Mesenchymal stem cell (in vitro differentiated cells and primary cell): ENCODE measurements around the gene CDH10.

Source experiments
- DNase-seq: peaks from one replicate; pipeline ENCODE4 v3.0.0-alpha.2; 2013
- H2AFZ ChIP-seq: one replicate; pipeline ENCODE4 v1.6.1; 2013; ENCODE audit warnings: low read depth, mild to moderate bottlenecking, control low read depth, inconsistent platforms, low read length, moderate library complexity
- H2AK5ac ChIP-seq: 2 replicates; pipeline ENCODE4 v1.6.1; 2013; ENCODE audit warnings: low read length, moderate library complexity, mild to moderate bottlenecking, inconsistent platforms; ENCODE audit not compliant: severe bottlenecking
- H2BK120ac ChIP-seq: one replicate; pipeline ENCODE4 v1.6.1; 2013; ENCODE audit warnings: low read depth, mild to moderate bottlenecking, inconsistent platforms, low read length, moderate library complexity
- H2BK12ac ChIP-seq, 2 experiments: one replicate each; pipeline ENCODE4 v1.6.1; 2013; ENCODE audit warnings: inconsistent platforms in 2 of 2, low read length in 2 of 2, mild to moderate bottlenecking in 2 of 2, moderate library complexity in 2 of 2, control low read depth in 1 of 2
- H2BK15ac ChIP-seq: one replicate; pipeline ENCODE4 v1.6.1; 2013; ENCODE audit warnings: mild to moderate bottlenecking, low read depth, inconsistent platforms; ENCODE audit not compliant: poor library complexity, severe bottlenecking
- H2BK5ac ChIP-seq: 2 replicates; pipeline ENCODE4 v1.6.1; 2013; ENCODE audit warnings: low read depth, mild to moderate bottlenecking, low read length, control low read depth, inconsistent platforms; ENCODE audit not compliant: poor library complexity, severe bottlenecking
- H3K14ac ChIP-seq, 2 experiments: one replicate each; pipeline ENCODE4 v1.6.1; 2013; ENCODE audit warnings: inconsistent platforms in 2 of 2, low read length in 2 of 2, control low read depth in 1 of 2, mild to moderate bottlenecking in 1 of 2, moderate library complexity in 1 of 2
- H3K18ac ChIP-seq, 2 experiments: one replicate each; pipeline ENCODE4 v1.6.1; 2013; ENCODE audit warnings: inconsistent platforms in 2 of 2, low read length in 2 of 2, control low read depth in 1 of 2, low read depth in 1 of 2, mild to moderate bottlenecking in 1 of 2
- H3K23ac ChIP-seq, 2 experiments: one replicate each; pipeline ENCODE4 v1.6.1; 2013; ENCODE audit warnings: inconsistent platforms in 2 of 2, low read length in 2 of 2, mild to moderate bottlenecking in 2 of 2, moderate library complexity in 2 of 2, control low read depth in 1 of 2
- H3K27ac ChIP-seq: 2 replicates; pipeline ENCODE4 v1.5.1; 2013; ENCODE audit warnings: mild to moderate bottlenecking, moderate library complexity, low read length, control low read depth, inconsistent platforms; ENCODE audit not compliant: poor library complexity, severe bottlenecking
- H3K27me3 ChIP-seq, 2 experiments: 2 replicates each; pipeline versions ENCODE4 v1.6.1 to v1.7.0; 2013; ENCODE audit warnings: low read length in 2 of 2, mild to moderate bottlenecking in 2 of 2, moderate library complexity in 2 of 2, control low read depth in 1 of 2, inconsistent platforms in 1 of 2; ENCODE audit not compliant: control insufficient read depth in 1 of 2, insufficient read depth in 1 of 2
- H3K36me3 ChIP-seq, 2 experiments: 2 replicates each; pipeline versions ENCODE4 v1.6.1 to v1.7.0; 2013; ENCODE audit warnings: low read length in 2 of 2, control low read depth in 1 of 2, inconsistent platforms in 1 of 2, low read depth in 1 of 2, mild to moderate bottlenecking in 1 of 2; ENCODE audit not compliant: insufficient read depth in 2 of 2, control insufficient read depth in 1 of 2
- H3K4ac ChIP-seq, 2 experiments: one replicate each; pipeline ENCODE4 v1.6.1; 2013; ENCODE audit warnings: inconsistent platforms in 2 of 2, low read length in 2 of 2, mild to moderate bottlenecking in 2 of 2, moderate library complexity in 2 of 2, control low read depth in 1 of 2, low read depth in 1 of 2
- H3K4me1 ChIP-seq: 2 replicates; pipeline ENCODE4 v1.6.1; 2013; ENCODE audit warnings: low read depth, low read length, control low read depth; ENCODE audit not compliant: control insufficient read depth, insufficient read depth
- H3K4me2 ChIP-seq: 2 replicates; pipeline ENCODE4 v1.6.1; 2013; ENCODE audit warnings: low read length, mild to moderate bottlenecking, inconsistent platforms; ENCODE audit not compliant: poor library complexity, severe bottlenecking
- H3K4me3 ChIP-seq, 2 experiments: 2 replicates each; pipeline versions ENCODE4 v1.5.1 to v1.7.0; 2013; ENCODE audit warnings: low read length in 2 of 2, mild to moderate bottlenecking in 2 of 2, control low read depth in 1 of 2, low read depth in 1 of 2; ENCODE audit not compliant: insufficient read depth in 1 of 2
- H3K79me1 ChIP-seq: replicated peaks from 2 replicates; pipeline ENCODE4 v1.6.1; 2013; ENCODE audit warnings: mild to moderate bottlenecking, control low read depth, low read length, inconsistent platforms; ENCODE audit not compliant: poor library complexity, severe bottlenecking
- H3K9ac ChIP-seq: 2 replicates; pipeline ENCODE4 v1.7.0; 2013; ENCODE audit warnings: mild to moderate bottlenecking, low read length, moderate library complexity
- H3K9me3 ChIP-seq: 2 replicates; pipeline ENCODE4 v1.7.0; 2013; ENCODE audit warnings: mild to moderate bottlenecking, low read length; ENCODE audit not compliant: control insufficient read depth
- H4K8ac ChIP-seq: one replicate; pipeline ENCODE4 v1.6.1; 2013; ENCODE audit warnings: inconsistent platforms, mild to moderate bottlenecking, low read length, moderate library complexity
- H4K91ac ChIP-seq: one replicate; pipeline ENCODE4 v1.6.1; 2013; ENCODE audit warnings: mild to moderate bottlenecking, low read length, inconsistent platforms
- WGBS: methylation state at CpG from one replicate; pipeline ENCODE4 v1.1.7; 2013; ENCODE audit warnings: mixed read lengths; 5-methylcytosine and 5-hydroxymethylcytosine counted together

The CDH10 gene

DNA sequence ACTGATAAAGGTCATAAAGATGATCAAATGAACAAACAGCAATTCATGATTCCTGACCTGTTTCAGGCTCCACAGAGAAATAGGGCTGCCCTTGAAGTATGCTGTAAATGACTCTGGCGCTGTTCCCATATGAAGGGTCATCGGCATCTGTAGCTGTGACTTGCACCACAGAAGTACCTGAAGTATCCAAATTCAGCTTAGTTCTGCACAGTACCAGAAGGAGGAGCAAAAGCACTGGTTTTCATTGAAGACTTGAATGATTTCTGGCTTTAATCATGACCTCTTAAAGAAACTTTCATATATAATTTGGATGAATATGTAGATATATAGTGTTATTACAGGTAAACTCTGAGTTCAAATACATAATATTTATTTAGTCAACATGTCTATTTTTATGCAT lies 109.1 kb downstream of the CDH10 start:
- Histone ChIP-seq H3K36me3 (no peaks in the 10 kb centered on the region), H3K14ac (no peak overlapping the region), H3K4ac (no peak overlapping the region), H3K4me1 (no peaks in the 10 kb centered on the region), H3K4me2 (no peak overlapping the region), H2BK120ac (no peak overlapping the region), H3K27me3 (no peaks in the 10 kb centered on the region), H3K9me3 (no peaks in the 10 kb centered on the region), H3K79me1 (no peaks in the 10 kb centered on the region), H2AK5ac (no peak overlapping the region), H4K91ac (no peak overlapping the region), H3K4me3 (no peak overlapping the region), H4K8ac (no peak overlapping the region), H3K27ac (no peak overlapping the region), H2BK15ac (no peak overlapping the region), H2AFZ (no peak overlapping the region), H2BK12ac (no peak overlapping the region), H3K18ac (no peak overlapping the region), H3K9ac (no peak overlapping the region), H2BK5ac (no peak overlapping the region), H3K23ac (no peak overlapping the region)
- DNase-seq: peak; percentile 18
- 80% methylated on average over 2 of the region's 2 CpGs for WGBS

DNA sequence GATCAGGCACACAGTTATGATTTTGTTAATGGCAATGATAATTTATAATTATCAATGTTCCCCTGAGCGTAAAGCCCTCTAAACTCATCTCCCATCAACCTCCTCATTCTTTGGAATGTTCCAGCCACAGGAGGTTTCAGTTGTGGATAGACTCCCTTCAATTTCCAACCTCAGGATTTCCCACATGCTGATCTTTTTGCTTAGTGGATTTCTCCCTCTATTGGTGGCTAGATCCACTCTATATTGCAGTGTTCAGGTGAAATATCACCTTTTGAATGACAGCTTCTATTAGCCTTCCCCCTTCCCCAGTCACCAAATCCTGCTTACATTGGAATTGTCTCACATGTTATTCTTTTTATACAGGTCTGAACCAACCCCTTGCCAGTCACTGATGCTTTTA lies 113.9 kb downstream of the CDH10 start:
- Histone ChIP-seq H3K27ac (no peak overlapping the region), H2BK15ac (no peak overlapping the region), H3K4me1 (no peaks in the 10 kb centered on the region), H2BK5ac (no peak overlapping the region), H4K8ac (no peak overlapping the region), H3K9ac (no peak overlapping the region), H3K23ac (no peak overlapping the region), H4K91ac (no peak overlapping the region), H2AFZ (no peak overlapping the region), H3K18ac (no peak overlapping the region), H3K4me2 (no peak overlapping the region), H3K9me3 (no peaks in the 10 kb centered on the region), H3K4ac (no peak overlapping the region), H3K4me3 (no peak overlapping the region), H3K27me3 (no peaks in the 10 kb centered on the region), H2BK120ac (no peak overlapping the region), H3K79me1 (no peaks in the 10 kb centered on the region), H2AK5ac (no peak overlapping the region), H3K14ac (no peak overlapping the region), H3K36me3 (no peaks in the 10 kb centered on the region), H2BK12ac (no peak overlapping the region)
- WGBS: 100% methylated on average over 1 of the region's 1 CpG
- no peak for DNase-seq

DNA sequence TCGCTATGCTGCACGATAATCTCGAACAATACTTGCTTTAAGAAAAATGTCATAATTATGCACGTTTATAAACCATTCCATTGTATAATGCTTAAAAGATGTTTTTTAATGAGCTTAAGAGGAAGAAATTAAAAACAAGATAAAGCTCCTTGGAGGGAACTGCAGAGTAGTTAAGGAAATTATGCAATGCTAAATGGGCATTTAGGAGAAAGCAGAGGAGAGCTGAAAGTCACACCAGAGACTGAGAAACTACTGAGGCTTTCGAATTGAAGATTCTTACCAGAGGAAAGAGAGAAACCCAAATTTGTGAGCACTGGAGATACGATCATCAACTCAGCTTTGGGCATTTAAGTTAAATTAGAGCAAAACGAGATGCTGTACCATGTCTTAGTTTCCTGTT lies 119.4 kb downstream of the CDH10 start:
- no peaks in the 10 kb centered on the region for H3K27me3 ChIP-seq
- H2AFZ ChIP-seq: no peak overlapping the region
- H3K23ac ChIP-seq: no peak overlapping the region
- H4K8ac ChIP-seq: no peak overlapping the region
- H3K27ac ChIP-seq: no peak overlapping the region
- H3K14ac ChIP-seq: no peak overlapping the region
- no peak overlapping the region for H2BK15ac ChIP-seq
- DNase-seq: no peak
- no peak overlapping the region for H3K4ac ChIP-seq
- H3K4me2 ChIP-seq: no peak overlapping the region
- H2BK12ac ChIP-seq: no peak overlapping the region
- no peak overlapping the region for H3K9ac ChIP-seq
- H2BK5ac ChIP-seq: no peak overlapping the region
- H3K36me3 ChIP-seq: no peaks in the 10 kb centered on the region
- 79% methylated on average over 3 of the region's 7 CpGs for WGBS
- no peaks in the 10 kb centered on the region for H3K4me1 ChIP-seq
- H4K91ac ChIP-seq: no peak overlapping the region
- H3K9me3 ChIP-seq: no peaks in the 10 kb centered on the region
- H3K79me1 ChIP-seq: no peaks in the 10 kb centered on the region
- no peak overlapping the region for H2AK5ac ChIP-seq
- H3K18ac ChIP-seq: no peak overlapping the region
- H2BK120ac ChIP-seq: no peak overlapping the region
- H3K4me3 ChIP-seq: no peak overlapping the region

DNA sequence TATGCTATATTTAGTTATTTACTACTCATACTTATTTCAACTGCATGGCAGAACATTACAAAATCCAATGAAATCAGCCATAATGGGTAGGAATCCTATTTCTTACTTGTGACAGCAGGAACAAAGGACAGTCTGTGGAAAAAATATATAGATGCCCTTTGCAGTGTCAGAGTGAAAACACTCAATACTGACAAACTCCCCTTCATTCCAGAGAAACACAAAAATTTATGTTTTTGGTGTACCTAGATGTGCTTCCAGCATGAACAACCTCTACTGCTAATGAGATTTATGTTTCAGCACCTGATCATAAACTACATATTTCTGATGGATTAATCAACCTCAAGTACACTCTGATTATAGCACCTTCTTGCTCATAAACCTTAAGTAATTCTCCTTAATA lies 132.4 kb downstream of the CDH10 start:
- H4K8ac ChIP-seq: no peak overlapping the region
- H3K9ac ChIP-seq: no peak overlapping the region
- no peak overlapping the region for H3K27ac ChIP-seq
- H2BK12ac ChIP-seq: no peak overlapping the region
- H3K79me1 ChIP-seq: no peaks in the 10 kb centered on the region
- H3K18ac ChIP-seq: no peak overlapping the region
- no peak overlapping the region for H4K91ac ChIP-seq
- H3K4me3 ChIP-seq: no peak overlapping the region
- H3K4me2 ChIP-seq: no peak overlapping the region
- no peaks in the 10 kb centered on the region for H3K27me3 ChIP-seq
- no peak overlapping the region for H2AK5ac ChIP-seq
- no peaks in the 10 kb centered on the region for H3K4me1 ChIP-seq
- no peak for DNase-seq
- no peak overlapping the region for H3K14ac ChIP-seq
- H2BK5ac ChIP-seq: no peak overlapping the region
- no peak overlapping the region for H3K4ac ChIP-seq
- no peaks in the 10 kb centered on the region for H3K9me3 ChIP-seq
- no peaks in the 10 kb centered on the region for H3K36me3 ChIP-seq
- no peak overlapping the region for H2BK15ac ChIP-seq
- no peak overlapping the region for H3K23ac ChIP-seq
- H2AFZ ChIP-seq: no peak overlapping the region
- H2BK120ac ChIP-seq: no peak overlapping the region
